Duodenal mucosa (tissue), 2 donors: ENCODE data around the gene FFAR3.

Experiments used
- H3K27ac ChIP-seq: one replicate; pipeline ENCODE4 v1.7.0; 2013; ENCODE audit warnings: low read depth, low read length
- H3K27me3 ChIP-seq, 2 donors: one replicate each; pipeline ENCODE4 v1.7.0; 2013; ENCODE audit warnings: low read length in 2 of 2, control low read depth in 1 of 2; ENCODE audit not compliant: insufficient read depth in 2 of 2, control insufficient read depth in 1 of 2
- H3K36me3 ChIP-seq, 2 donors: one replicate each; pipeline ENCODE4 v1.7.0; 2013; ENCODE audit warnings: low read length in 2 of 2, control low read depth in 1 of 2; ENCODE audit not compliant: insufficient read depth in 2 of 2, control insufficient read depth in 1 of 2
- H3K4me1 ChIP-seq, 2 donors: one replicate each; pipeline ENCODE4 v1.7.0; 2013; ENCODE audit warnings: low read length in 2 of 2, control low read depth in 1 of 2; ENCODE audit not compliant: insufficient read depth in 2 of 2, control insufficient read depth in 1 of 2
- H3K4me3 ChIP-seq, 2 donors: one replicate each; pipeline ENCODE4 v1.7.0; 2013; ENCODE audit warnings: low read length in 2 of 2, low read depth in 1 of 2
- H3K9ac ChIP-seq, 2 donors: one replicate each; pipeline ENCODE4 v1.7.0; 2013; ENCODE audit warnings: low read length in 2 of 2, low read depth in 1 of 2
- H3K9me3 ChIP-seq, 2 donors: one replicate each; pipeline ENCODE4 v1.7.0; 2013; ENCODE audit warnings: low read length in 2 of 2, control low read depth in 1 of 2; ENCODE audit not compliant: control insufficient read depth in 1 of 2

The FFAR3 gene

GRCh38 chr19:35383536-35383935, 25.3 kb downstream of the FFAR3 start:
- peaks cover 1 to 3% of the 10 kb centered on the region in 2 donors for H3K9me3 ChIP-seq
- no peaks in the 10 kb centered on the region for H3K36me3 ChIP-seq
- no peaks in the 10 kb centered on the region for H3K4me1 ChIP-seq
- no peak overlapping the region for H3K4me3 ChIP-seq
- H3K27ac ChIP-seq = no peak overlapping the region
- H3K27me3 ChIP-seq = no peaks in the 10 kb centered on the region
- H3K9ac ChIP-seq = no peak overlapping the region

- H3K27ac ChIP-seq = no peak overlapping the region
These were observed 30.2 kb downstream of the FFAR3 start for GRCh38 chr19:35388277-35389054.

DNA sequence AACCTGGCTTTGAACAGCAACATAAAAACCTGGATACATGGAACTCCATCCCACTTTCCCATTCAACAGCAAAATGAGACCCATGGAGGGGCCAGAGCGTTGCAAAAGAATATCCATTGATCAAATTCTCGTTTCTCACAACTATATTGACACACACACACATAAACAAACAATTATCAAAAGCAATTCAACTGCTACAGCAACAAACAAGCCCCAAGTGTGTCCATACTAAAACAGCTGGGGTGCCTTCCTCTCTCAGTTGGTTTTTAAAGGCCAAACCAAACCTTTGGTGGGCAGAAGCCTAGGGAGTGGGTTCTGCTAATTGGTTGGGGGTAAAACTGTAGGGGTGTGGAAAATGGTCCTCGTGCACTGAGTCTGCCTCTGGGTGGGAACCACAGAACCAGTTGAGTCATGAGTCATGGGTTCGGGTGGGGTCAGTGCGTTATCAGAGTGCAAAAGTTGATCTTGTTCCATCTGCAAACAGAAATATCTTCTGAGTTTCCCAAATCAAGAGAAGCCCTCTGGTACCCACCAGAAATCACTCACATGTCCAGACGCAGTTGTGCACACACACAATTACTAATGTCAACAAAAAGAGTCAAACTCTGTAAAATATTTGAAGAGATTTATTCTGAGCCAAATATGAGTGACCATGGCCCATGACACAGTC, 31.1 kb downstream of the FFAR3 start:
- Histone ChIP-seq H3K9ac (no peak overlapping the region), H3K9me3 (peaks cover 0 to 3% of the 10 kb centered on the region in 2 donors), H3K27ac (no peak overlapping the region), H3K36me3 (no peaks in the 10 kb centered on the region), H3K4me3 (no peak overlapping the region), H3K4me1 (no peaks in the 10 kb centered on the region), H3K27me3 (no peaks in the 10 kb centered on the region)

More at GRCh38 chr19:35388277-35389054, 30.2 kb downstream of the FFAR3 start:
- Histone ChIP-seq H3K9ac (no peak overlapping the region), H3K9me3 (peaks cover 0 to 3% of the 10 kb centered on the region in 2 donors), H3K4me1 (no peaks in the 10 kb centered on the region), H3K4me3 (no peak overlapping the region), H3K27me3 (no peaks in the 10 kb centered on the region), H3K36me3 (no peaks in the 10 kb centered on the region)

- H3K9ac ChIP-seq = no peak overlapping the region
- H3K36me3 ChIP-seq = no peaks in the 10 kb centered on the region
- H3K4me1 ChIP-seq = peaks cover 0 to 5% of the 10 kb centered on the region in 2 donors
- no peaks in the 10 kb centered on the region for H3K9me3 ChIP-seq
- no peaks in the 10 kb centered on the region for H3K27me3 ChIP-seq
- no peak overlapping the region for H3K27ac ChIP-seq
- H3K4me3 ChIP-seq = no peak overlapping the region
These were observed 34.8 kb downstream of the FFAR3 start for GRCh38 chr19:35392742-35393715.

- Histone ChIP-seq H3K36me3 (no peaks in the 10 kb centered on the region), H3K27me3 (no peaks in the 10 kb centered on the region), H3K27ac (no peak overlapping the region), H3K9me3 (no peaks in the 10 kb centered on the region), H3K9ac (no peak overlapping the region), H3K4me1 (peaks cover 0 to 5% of the 10 kb centered on the region in 2 donors), H3K4me3 (no peak overlapping the region)
These were observed 37.3 kb downstream of the FFAR3 start for GRCh38 chr19:35395382-35396199.

GRCh38 chr19:35396240-35396885, 38.1 kb downstream of the FFAR3 start:
- Histone ChIP-seq H3K27ac (no peak overlapping the region), H3K27me3 (no peaks in the 10 kb centered on the region), H3K4me1 (peaks cover 0 to 5% of the 10 kb centered on the region in 2 donors), H3K4me3 (no peak overlapping the region), H3K9ac (no peak overlapping the region), H3K9me3 (no peaks in the 10 kb centered on the region), H3K36me3 (no peaks in the 10 kb centered on the region)

- H3K27me3 ChIP-seq = no peaks in the 10 kb centered on the region
- H3K27ac ChIP-seq = no peak overlapping the region
- no peak overlapping the region for H3K9ac ChIP-seq
- peaks cover 0 to 5% of the 10 kb centered on the region in 2 donors for H3K4me1 ChIP-seq
- H3K9me3 ChIP-seq = no peaks in the 10 kb centered on the region
- H3K36me3 ChIP-seq = no peaks in the 10 kb centered on the region
- no peak overlapping the region for H3K4me3 ChIP-seq
These were observed 38.8 kb downstream of the FFAR3 start for GRCh38 chr19:35397064-35397463.

- Histone ChIP-seq H3K36me3 (no peaks in the 10 kb centered on the region), H3K4me3 (no peak overlapping the region), H3K27me3 (no peaks in the 10 kb centered on the region), H3K9ac (no peak overlapping the region), H3K4me1 (peaks cover 0 to 5% of the 10 kb centered on the region in 2 donors), H3K9me3 (no peaks in the 10 kb centered on the region), H3K27ac (no peak overlapping the region)
These were observed 40.3 kb downstream of the FFAR3 start for GRCh38 chr19:35398570-35398969.

DNA sequence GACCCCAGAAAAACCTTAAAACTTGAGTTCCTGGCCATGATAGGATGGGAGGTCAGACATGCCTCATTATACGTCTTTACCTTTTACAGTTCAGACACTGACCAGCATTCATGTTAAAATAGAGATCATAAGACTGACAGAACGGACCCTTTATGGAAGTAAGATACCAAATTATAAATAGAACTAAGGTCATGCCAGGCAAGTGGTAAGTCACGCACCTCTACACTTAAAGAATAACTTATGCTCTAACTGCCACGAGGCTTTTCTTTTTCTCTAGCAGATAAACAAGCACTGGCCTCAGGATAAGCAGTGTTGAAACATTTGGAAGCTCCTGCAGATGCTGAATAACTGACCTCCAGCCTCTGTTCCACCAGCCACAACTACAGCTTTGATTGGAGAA, 41.0 kb downstream of the FFAR3 start:
- no peaks in the 10 kb centered on the region for H3K27me3 ChIP-seq
- H3K4me3 ChIP-seq = no peak overlapping the region
- no peaks in the 10 kb centered on the region for H3K9me3 ChIP-seq
- no peak overlapping the region for H3K27ac ChIP-seq
- no peak overlapping the region for H3K9ac ChIP-seq
- peaks cover 0 to 5% of the 10 kb centered on the region in 2 donors for H3K4me1 ChIP-seq
- H3K36me3 ChIP-seq = no peaks in the 10 kb centered on the region
